ENCODE measurements around the gene RETSAT. TPM values are rescaled to one million over a fixed set of nuclear protein-coding genes. Genes with fewer than 3 reads are reported as not detected.
A peak's percentile ranks its signal among the peaks of the same experiment; 100 is the strongest.
"Not testable (repeated sequence)": the region's sequence is repeated elsewhere in the genome, so short reads cannot be mapped to it uniquely, and the experiment has no call there.

RETSAT gene
- total RNA-seq, 2 donors from 2014 or later, result 68.5 to 98.6 TPM

DNA sequence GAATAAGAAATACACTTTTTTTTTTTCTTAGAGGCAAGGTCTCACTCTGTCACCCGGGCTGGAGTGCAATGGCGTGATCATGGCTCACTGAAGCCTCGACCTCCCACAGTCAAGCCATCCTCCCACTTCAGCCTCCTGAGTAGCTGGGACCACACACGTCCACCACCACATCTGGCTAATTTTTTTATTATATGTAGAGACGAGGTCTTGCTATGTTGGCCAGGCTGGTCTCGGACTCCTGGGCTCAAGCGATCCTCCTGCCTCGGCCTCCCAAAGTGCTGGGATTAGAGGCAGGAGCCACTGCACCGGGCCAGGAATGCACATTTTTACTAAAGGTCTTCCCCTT lies 28.9 kb downstream of the RETSAT start:
- H3K36me3 ChIP-seq (replicated peaks in 1 of 2; ENCODE audit: insufficient read depth in 1 of 2, low read depth in 2 of 2), result peaks cover 0 to 10% of the 10 kb centered on the region in 2 donors
- WGBS, 2 donors, result 56 to 59% methylated on average over 8 to 9 of the region's 9 CpGs
- peaks cover 50% of the 10 kb centered on the region for H3K4me1 ChIP-seq

DNA sequence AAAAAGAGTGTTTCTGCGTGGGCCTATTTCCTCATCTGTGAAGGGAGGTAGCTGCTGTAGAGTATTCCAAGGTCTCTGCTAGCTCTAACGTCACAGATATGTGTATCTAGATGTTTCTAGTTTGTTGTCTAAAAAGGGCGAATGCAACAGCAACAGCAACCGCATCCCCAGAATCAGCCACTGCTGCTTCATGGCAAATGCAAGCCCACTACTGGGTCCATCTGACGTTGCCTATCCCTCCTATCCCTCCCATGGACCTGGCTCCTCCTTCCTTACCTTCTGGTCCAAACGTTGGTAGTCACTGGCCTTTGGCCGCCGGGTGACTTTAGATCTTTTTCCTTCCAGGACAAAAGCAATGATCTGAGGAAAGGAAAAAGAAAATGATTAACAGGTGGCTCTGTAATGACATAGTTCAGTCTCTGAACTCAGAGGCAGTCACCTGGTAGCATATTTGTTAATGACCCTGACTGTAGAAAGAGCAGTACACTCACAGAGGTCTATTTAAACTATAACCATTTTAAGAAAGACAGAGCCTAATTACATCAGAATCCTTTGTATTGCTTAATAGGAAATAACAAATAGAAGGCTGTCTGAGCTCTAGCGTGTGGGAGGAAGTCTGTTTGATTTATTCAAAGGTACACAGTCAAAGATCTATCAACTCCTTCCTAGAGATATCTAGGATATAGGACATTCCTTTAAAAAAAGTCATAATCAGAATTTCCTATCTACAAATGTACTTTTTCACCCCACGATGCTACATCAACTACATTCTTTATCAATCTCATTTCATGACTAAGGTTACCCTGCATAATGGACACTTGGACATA lies 29.5 kb downstream of the RETSAT start:
- Histone ChIP-seq H3K4me1 (peaks cover 50% of the 10 kb centered on the region), H3K27me3 (no peaks in the 10 kb centered on the region), H3K4me3 (no peak overlapping the region), H3K9me3 (no peaks in the 10 kb centered on the region), H3K36me3 (replicated peaks in 1 of 2; ENCODE audit: insufficient read depth in 1 of 2, low read depth in 2 of 2) (peaks cover 0 to 10% of the 10 kb centered on the region in 2 donors), H3K27ac (peak overlapping the region; percentile 18 to 98 (median 76))
- intact Hi-C loops (cut with DNase I), result no loop called here
- WGBS, 2 donors, result 13 to 15% methylated on average over 8 to 10 of the region's 10 CpGs
- TF ChIP-seq CTCF (IDR thresholded peaks at IDR 0.05), result no peak
- TF ChIP-seq POLR2A (IDR thresholded peaks at IDR 0.05), result no peak
- peak; percentile 43 for ATAC-seq
- peak in 2 of 4 donors; percentile 40 to 47 for DNase-seq

More for the DNA sequence above, 28.9 kb downstream of the RETSAT start:
- TF ChIP-seq CTCF (IDR thresholded peaks at IDR 0.05) (no peak), POLR2A (IDR thresholded peaks at IDR 0.05) (no peak)
- intact Hi-C loops (cut with DNase I), result no loop called here
- peak overlapping the region in 1 of 2 donors; percentile 72 for H3K4me3 ChIP-seq
- DNase-seq (no peak), ATAC-seq (no peak)
- no peaks in the 10 kb centered on the region for H3K9me3 ChIP-seq
- peak overlapping the region in 3 of 4 donors; percentile 59 to 98 (median 93) for H3K27ac ChIP-seq
- H3K27me3 ChIP-seq, result no peaks in the 10 kb centered on the region

GRCh38 chr2:85323988-85324367 lies 30.4 kb downstream of the RETSAT start:
- intact Hi-C loops (cut with DNase I); DNase-seq; H3K4me3 ChIP-seq; H3K27me3 ChIP-seq; ATAC-seq; H3K9me3 ChIP-seq: not testable (repeated sequence)
- WGBS, 2 donors, result 89 to 98% methylated on average over 5 to 11 of the region's 11 CpGs
- H3K4me1 ChIP-seq, result peaks cover 50% of the 10 kb centered on the region
- peak overlapping the region in 3 of 4 donors; percentile 59 to 98 (median 93) for H3K27ac ChIP-seq
- peaks cover 0 to 12% of the 10 kb centered on the region in 2 donors for H3K36me3 ChIP-seq (replicated peaks in 1 of 2; ENCODE audit: insufficient read depth in 1 of 2, low read depth in 2 of 2)

GRCh38 chr2:85323351-85323987 lies 30.9 kb downstream of the RETSAT start:
- no peak for DNase-seq
- H3K4me1 ChIP-seq, result peaks cover 50% of the 10 kb centered on the region
- intact Hi-C loops (cut with DNase I), result no loop called here
- 67 to 72% methylated on average over 8 to 9 of the region's 9 CpGs for WGBS, 2 donors
- H3K27ac ChIP-seq, result peak overlapping the region in 1 of 4 donors; percentile 93
- no peak for TF ChIP-seq POLR2A (IDR thresholded peaks at IDR 0.05)
- no peak for TF ChIP-seq CTCF (IDR thresholded peaks at IDR 0.05)
- no peak for ATAC-seq
- no peak overlapping the region for H3K4me3 ChIP-seq
- H3K36me3 ChIP-seq (replicated peaks in 1 of 2; ENCODE audit: insufficient read depth in 1 of 2, low read depth in 2 of 2), result peaks cover 0 to 12% of the 10 kb centered on the region in 2 donors
- H3K9me3 ChIP-seq, result no peaks in the 10 kb centered on the region
- no peaks in the 10 kb centered on the region for H3K27me3 ChIP-seq

- H3K4me3 ChIP-seq, result no peak overlapping the region
- no peak for DNase-seq
- peaks cover 0 to 17% of the 10 kb centered on the region in 2 donors for H3K36me3 ChIP-seq (replicated peaks in 1 of 2; ENCODE audit: insufficient read depth in 1 of 2, low read depth in 2 of 2)
- no peak for TF ChIP-seq CTCF (IDR thresholded peaks at IDR 0.05)
- no peak for TF ChIP-seq POLR2A (IDR thresholded peaks at IDR 0.05)
- H3K9me3 ChIP-seq, result no peaks in the 10 kb centered on the region
- H3K27ac ChIP-seq, result no peak overlapping the region
- intact Hi-C loops (cut with DNase I), result no loop called here
- no peaks in the 10 kb centered on the region for H3K27me3 ChIP-seq
- WGBS, 2 donors, result 75 to 95% methylated on average over 4 of the region's 4 CpGs
- peaks cover 25% of the 10 kb centered on the region for H3K4me1 ChIP-seq
- no peak for ATAC-seq
Measured at GRCh38 chr2:85319796-85320195, 34.5 kb downstream of the RETSAT start.
